ENCODE measurements around the gene CACNA1D. TPM values are rescaled to one million over a fixed set of nuclear protein-coding genes. Genes with fewer than 3 reads are reported as not detected.

The CACNA1D gene
- total and polyA plus RNA-seq, 9 of the 15 experiments (the other 6 are each of a cell fraction or from before 2014, with no cell fraction given): 0.29 TPM; not detected in 8

GRCh38 chr3:53707222-53707621 lies 212.8 kb downstream of the CACNA1D start:
- no peaks in the 10 kb centered on the region for H3K4me1 ChIP-seq (replicated peaks in 1 of 2; ENCODE audit: control insufficient read depth in 2 of 2, insufficient read depth in 2 of 2, low read length in 2 of 2)
- H3K9ac ChIP-seq (ENCODE audit: insufficient read depth in 1 of 2, low read depth in 2 of 2, low read length in 2 of 2): no peak overlapping the region
- in situ Hi-C loops (cut with MboI): no loop called here
- H3K79me2 ChIP-seq (ENCODE audit: control insufficient read depth, insufficient read depth, low read length): no peaks in the 10 kb centered on the region
- FAIRE-seq (no peak), ATAC-seq (no peak), DNase-seq (ENCODE audit: extremely low read depth in 1 of 4, low spot score in 3 of 4) (no peak)
- H3K9me3 ChIP-seq (replicated peaks; ENCODE audit: control insufficient read depth, insufficient read depth, low read depth, low read length): no peaks in the 10 kb centered on the region
- H3K27ac ChIP-seq (ENCODE audit: extremely low read depth, low read depth, low read length): no peak overlapping the region
- H3K27me3 ChIP-seq (ENCODE audit: control insufficient read depth in 2 of 2, insufficient read depth in 2 of 2, low read length in 2 of 2): peaks cover 0 to 14% of the 10 kb centered on the region in 2 experiments; a peak in 3 of 5 replicates
- no peaks in the 10 kb centered on the region for H3K9me1 ChIP-seq (ENCODE audit: control insufficient read depth, insufficient read depth, low read length)
- no peak overlapping the region for H3K4me2 ChIP-seq (ENCODE audit: insufficient read depth, low read length)
- ChIA-PET CTCF (ENCODE audit: low intra/inter-chr PET ratio) (no interaction called here), POLR2A (no interaction called here)
- intact Hi-C loops (cut with micrococcal nuclease): no loop called here
- no peak overlapping the region for H3K4me3 ChIP-seq
- peaks cover 2% of the 10 kb centered on the region; the same call in 1 of the 2 replicates for H4K20me1 ChIP-seq (replicated peaks; ENCODE audit: control insufficient read depth, insufficient read depth, low read length)
- H2AFZ ChIP-seq (ENCODE audit: low read depth, low read length): no peak overlapping the region
- BruUV-seq (replicated peaks): no TSS peak
- no peaks in the 10 kb centered on the region for H3K36me3 ChIP-seq (ENCODE audit: control insufficient read depth, insufficient read depth, low read length)
- TF ChIP-seq ZC3H8 (IDR thresholded peaks at IDR 0.05): no peak
- no peak for TF ChIP-seq PRMT5 (CRISPR knock-in tag; IDR thresholded peaks at IDR 0.05)
- TF ChIP-seq, protein P1, sequence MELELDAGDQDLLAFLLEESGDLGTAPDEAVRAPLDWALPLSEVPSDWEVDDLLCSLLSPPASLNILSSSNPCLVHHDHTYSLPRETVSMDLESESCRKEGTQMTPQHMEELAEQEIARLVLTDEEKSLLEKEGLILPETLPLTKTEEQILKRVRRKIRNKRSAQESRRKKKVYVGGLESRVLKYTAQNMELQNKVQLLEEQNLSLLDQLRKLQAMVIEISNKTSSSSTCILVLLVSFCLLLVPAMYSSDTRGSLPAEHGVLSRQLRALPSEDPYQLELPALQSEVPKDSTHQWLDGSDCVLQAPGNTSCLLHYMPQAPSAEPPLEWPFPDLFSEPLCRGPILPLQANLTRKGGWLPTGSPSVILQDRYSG (tag; conservative IDR thresholded peaks at IDR 0.05; ENCODE audit: low read depth): no peak
- no peak for TF ChIP-seq ZNF354B (CRISPR knock-in tag; IDR thresholded peaks at IDR 0.05)
- no peak for TF ChIP-seq ZNF655 (CRISPR knock-in tag; IDR thresholded peaks at IDR 0.05)
- no peak for TF ChIP-seq FIP1L1 (IDR thresholded peaks at IDR 0.05; ENCODE audit: low read depth, low read length, poor library complexity, severe bottlenecking)
- no peak for TF ChIP-seq CREBBP (IDR thresholded peaks at IDR 0.05; ENCODE audit: low read depth, low read length)
- no peak for TF ChIP-seq CBX5 (IDR thresholded peaks at IDR 0.05; ENCODE audit: borderline replicate concordance, low read depth)
- TF ChIP-seq PTTG1 (tag; IDR thresholded peaks at IDR 0.05; ENCODE audit: low read depth): no peak
- TF ChIP-seq ATF1 (CRISPR knock-in tag; IDR thresholded peaks at IDR 0.05): no peak
- TF ChIP-seq ATF1 (tag; IDR thresholded peaks at IDR 0.05): no peak
- no peak for TF ChIP-seq SAFB (IDR thresholded peaks at IDR 0.05; ENCODE audit: borderline replicate concordance, low read depth, low read length)
- TF ChIP-seq, protein P2, sequence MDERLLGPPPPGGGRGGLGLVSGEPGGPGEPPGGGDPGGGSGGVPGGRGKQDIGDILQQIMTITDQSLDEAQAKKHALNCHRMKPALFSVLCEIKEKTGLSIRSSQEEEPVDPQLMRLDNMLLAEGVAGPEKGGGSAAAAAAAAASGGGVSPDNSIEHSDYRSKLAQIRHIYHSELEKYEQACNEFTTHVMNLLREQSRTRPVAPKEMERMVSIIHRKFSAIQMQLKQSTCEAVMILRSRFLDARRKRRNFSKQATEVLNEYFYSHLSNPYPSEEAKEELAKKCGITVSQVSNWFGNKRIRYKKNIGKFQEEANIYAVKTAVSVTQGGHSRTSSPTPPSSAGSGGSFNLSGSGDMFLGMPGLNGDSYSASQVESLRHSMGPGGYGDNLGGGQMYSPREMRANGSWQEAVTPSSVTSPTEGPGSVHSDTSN (CRISPR knock-in tag; IDR thresholded peaks at IDR 0.05; ENCODE audit: low read depth): no peak
- TF ChIP-seq, protein P2 (tag; conservative IDR thresholded peaks at IDR 0.05; ENCODE audit: low read depth): no peak
- TF ChIP-seq CBFA2T2 (conservative IDR thresholded peaks at IDR 0.05): no peak
- TF ChIP-seq IRF9 (tag; IDR thresholded peaks at IDR 0.05): no peak

Measured in K562 (cell line).